GM23338 (cell line): ENCODE measurements around the gene RASIP1.

Source experiments
- CREB1 ChIP-seq: fragments of 250-450 bp; sonication (Bioruptor Pico); IDR thresholded peaks from 2 replicates; pipeline ENCODE4 v1.5.0; 2020; ENCODE audit warnings: low read depth, mild to moderate bottlenecking, moderate library complexity
- EZH2 ChIP-seq: fragments of 200-600 bp; sonication (generic); IDR thresholded peaks from one replicate; pipeline ENCODE4 v1.8.0; 2017; ENCODE audit warnings: antibody characterized with exemption, mild to moderate bottlenecking, low read depth; ENCODE audit not compliant: unreplicated experiment
- EZH2phosphoT487 ChIP-seq: fragments of 200-600 bp; sonication (generic); IDR thresholded peaks from one replicate; pipeline ENCODE4 v1.8.1; 2018; ENCODE audit warnings: antibody characterized with exemption; ENCODE audit not compliant: unreplicated experiment
- JUNB ChIP-seq: IDR thresholded peaks from one replicate; pipeline ENCODE4 v1.6.1; 2016; ENCODE audit warnings: antibody characterized with exemption; ENCODE audit not compliant: unreplicated experiment
- POLR2AphosphoS5 ChIP-seq: IDR thresholded peaks from 2 replicates; pipeline ENCODE4 v1.6.1; 2016; ENCODE audit warnings: antibody characterized with exemption, low read depth
- STAT1 ChIP-seq: IDR thresholded peaks from one replicate; pipeline ENCODE4 v1.6.1; 2016; ENCODE audit warnings: antibody characterized with exemption; ENCODE audit not compliant: unreplicated experiment
- ZNF331 ChIP-seq: fragments of 250-450 bp; sonication (Bioruptor Pico); IDR thresholded peaks from 2 replicates; pipeline ENCODE4 v1.5.0; 2020; ENCODE audit warnings: low read depth, mild to moderate bottlenecking, moderate library complexity
- TF ChIP-seq, protein P1 (sequence below): fragments of 250-450 bp; sonication (Bioruptor Pico); IDR thresholded peaks from 2 replicates; pipeline ENCODE4 v1.5.0; 2020; ENCODE audit warnings: mild to moderate bottlenecking, moderate library complexity
- TF ChIP-seq, protein P2 (sequence below), 2 experiments: fragments of 200-600 bp in 1 of 2; sonication (generic) in 1 of 2; conservative IDR thresholded peaks; 2 replicates each; pipeline versions ENCODE4 v1.5.1 to v1.6.1; 2016 to 2017; ENCODE audit warnings: antibody characterized with exemption in 2 of 2, low read depth in 2 of 2, mild to moderate bottlenecking in 2 of 2, moderate library complexity in 1 of 2
- TF ChIP-seq, protein P3 (sequence below): IDR thresholded peaks from one replicate; pipeline ENCODE4 v1.6.1; 2018; ENCODE audit warnings: antibody characterized with exemption; ENCODE audit not compliant: unreplicated experiment
- TF ChIP-seq, protein P4 (sequence below): IDR thresholded peaks from 2 replicates; pipeline ENCODE4 v1.6.1; 2016; ENCODE audit warnings: antibody characterized with exemption

DNA sequence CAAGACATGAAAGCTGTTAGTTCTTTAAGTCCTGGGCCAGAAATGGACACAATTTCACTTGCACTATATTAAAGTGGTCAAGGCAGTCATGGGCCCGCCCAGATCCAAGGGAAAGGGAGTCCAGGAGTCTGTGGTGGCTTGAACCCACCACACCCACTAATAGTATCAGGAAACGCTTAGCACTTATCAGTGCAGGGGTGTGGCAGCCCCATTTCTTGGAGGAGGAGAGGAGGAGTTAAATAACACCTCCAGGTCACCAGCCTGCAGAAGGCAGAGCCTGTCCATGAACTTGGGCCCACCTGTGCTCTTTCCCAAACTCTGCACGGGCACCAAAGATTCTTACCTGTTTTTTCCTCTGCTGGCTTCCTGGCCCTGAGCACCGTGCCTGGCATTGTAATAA is 62.2 kb downstream of the RASIP1 start:
- TF ChIP-seq EZH2 (no peak), POLR2AphosphoS5 (no peak), CREB1 (CRISPR knock-in tag) (no peak), JUNB (no peak), EZH2phosphoT487 (no peak), ZNF331 (CRISPR knock-in tag) (no peak), STAT1 (no peak)
- TF ChIP-seq, protein P1, sequence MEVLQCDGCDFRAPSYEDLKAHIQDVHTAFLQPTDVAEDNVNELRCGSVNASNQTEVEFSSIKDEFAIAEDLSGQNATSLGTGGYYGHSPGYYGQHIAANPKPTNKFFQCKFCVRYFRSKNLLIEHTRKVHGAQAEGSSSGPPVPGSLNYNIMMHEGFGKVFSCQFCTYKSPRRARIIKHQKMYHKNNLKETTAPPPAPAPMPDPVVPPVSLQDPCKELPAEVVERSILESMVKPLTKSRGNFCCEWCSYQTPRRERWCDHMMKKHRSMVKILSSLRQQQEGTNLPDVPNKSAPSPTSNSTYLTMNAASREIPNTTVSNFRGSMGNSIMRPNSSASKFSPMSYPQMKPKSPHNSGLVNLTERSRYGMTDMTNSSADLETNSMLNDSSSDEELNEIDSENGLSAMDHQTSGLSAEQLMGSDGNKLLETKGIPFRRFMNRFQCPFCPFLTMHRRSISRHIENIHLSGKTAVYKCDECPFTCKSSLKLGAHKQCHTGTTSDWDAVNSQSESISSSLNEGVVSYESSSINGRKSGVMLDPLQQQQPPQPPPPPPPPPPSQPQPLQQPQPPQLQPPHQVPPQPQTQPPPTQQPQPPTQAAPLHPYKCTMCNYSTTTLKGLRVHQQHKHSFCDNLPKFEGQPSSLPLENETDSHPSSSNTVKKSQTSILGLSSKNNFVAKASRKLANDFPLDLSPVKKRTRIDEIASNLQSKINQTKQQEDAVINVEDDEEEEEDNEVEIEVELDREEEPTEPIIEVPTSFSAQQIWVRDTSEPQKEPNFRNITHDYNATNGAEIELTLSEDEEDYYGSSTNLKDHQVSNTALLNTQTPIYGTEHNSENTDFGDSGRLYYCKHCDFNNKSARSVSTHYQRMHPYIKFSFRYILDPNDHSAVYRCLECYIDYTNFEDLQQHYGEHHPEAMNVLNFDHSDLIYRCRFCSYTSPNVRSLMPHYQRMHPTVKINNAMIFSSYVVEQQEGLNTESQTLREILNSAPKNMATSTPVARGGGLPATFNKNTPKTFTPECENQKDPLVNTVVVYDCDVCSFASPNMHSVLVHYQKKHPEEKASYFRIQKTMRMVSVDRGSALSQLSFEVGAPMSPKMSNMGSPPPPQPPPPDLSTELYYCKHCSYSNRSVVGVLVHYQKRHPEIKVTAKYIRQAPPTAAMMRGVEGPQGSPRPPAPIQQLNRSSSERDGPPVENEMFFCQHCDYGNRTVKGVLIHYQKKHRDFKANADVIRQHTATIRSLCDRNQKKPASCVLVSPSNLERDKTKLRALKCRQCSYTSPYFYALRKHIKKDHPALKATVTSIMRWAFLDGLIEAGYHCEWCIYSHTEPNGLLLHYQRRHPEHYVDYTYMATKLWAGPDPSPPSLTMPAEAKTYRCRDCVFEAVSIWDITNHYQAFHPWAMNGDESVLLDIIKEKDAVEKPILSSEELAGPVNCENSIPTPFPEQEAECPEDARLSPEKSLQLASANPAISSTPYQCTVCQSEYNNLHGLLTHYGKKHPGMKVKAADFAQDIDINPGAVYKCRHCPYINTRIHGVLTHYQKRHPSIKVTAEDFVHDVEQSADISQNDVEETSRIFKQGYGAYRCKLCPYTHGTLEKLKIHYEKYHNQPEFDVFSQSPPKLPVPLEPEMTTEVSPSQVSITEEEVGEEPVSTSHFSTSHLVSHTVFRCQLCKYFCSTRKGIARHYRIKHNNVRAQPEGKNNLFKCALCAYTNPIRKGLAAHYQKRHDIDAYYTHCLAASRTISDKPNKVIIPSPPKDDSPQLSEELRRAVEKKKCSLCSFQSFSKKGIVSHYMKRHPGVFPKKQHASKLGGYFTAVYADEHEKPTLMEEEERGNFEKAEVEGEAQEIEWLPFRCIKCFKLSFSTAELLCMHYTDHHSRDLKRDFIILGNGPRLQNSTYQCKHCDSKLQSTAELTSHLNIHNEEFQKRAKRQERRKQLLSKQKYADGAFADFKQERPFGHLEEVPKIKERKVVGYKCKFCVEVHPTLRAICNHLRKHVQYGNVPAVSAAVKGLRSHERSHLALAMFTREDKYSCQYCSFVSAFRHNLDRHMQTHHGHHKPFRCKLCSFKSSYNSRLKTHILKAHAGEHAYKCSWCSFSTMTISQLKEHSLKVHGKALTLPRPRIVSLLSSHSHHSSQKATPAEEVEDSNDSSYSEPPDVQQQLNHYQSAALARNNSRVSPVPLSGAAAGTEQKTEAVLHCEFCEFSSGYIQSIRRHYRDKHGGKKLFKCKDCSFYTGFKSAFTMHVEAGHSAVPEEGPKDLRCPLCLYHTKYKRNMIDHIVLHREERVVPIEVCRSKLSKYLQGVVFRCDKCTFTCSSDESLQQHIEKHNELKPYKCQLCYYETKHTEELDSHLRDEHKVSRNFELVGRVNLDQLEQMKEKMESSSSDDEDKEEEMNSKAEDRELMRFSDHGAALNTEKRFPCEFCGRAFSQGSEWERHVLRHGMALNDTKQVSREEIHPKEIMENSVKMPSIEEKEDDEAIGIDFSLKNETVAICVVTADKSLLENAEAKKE (CRISPR knock-in tag) = no peak
- TF ChIP-seq, protein P2, sequence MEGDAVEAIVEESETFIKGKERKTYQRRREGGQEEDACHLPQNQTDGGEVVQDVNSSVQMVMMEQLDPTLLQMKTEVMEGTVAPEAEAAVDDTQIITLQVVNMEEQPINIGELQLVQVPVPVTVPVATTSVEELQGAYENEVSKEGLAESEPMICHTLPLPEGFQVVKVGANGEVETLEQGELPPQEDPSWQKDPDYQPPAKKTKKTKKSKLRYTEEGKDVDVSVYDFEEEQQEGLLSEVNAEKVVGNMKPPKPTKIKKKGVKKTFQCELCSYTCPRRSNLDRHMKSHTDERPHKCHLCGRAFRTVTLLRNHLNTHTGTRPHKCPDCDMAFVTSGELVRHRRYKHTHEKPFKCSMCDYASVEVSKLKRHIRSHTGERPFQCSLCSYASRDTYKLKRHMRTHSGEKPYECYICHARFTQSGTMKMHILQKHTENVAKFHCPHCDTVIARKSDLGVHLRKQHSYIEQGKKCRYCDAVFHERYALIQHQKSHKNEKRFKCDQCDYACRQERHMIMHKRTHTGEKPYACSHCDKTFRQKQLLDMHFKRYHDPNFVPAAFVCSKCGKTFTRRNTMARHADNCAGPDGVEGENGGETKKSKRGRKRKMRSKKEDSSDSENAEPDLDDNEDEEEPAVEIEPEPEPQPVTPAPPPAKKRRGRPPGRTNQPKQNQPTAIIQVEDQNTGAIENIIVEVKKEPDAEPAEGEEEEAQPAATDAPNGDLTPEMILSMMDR (conservative IDR thresholded peaks at IDR 0.05; ENCODE audit: low read depth in 2 of 2) = no peak
- TF ChIP-seq, protein P3, sequence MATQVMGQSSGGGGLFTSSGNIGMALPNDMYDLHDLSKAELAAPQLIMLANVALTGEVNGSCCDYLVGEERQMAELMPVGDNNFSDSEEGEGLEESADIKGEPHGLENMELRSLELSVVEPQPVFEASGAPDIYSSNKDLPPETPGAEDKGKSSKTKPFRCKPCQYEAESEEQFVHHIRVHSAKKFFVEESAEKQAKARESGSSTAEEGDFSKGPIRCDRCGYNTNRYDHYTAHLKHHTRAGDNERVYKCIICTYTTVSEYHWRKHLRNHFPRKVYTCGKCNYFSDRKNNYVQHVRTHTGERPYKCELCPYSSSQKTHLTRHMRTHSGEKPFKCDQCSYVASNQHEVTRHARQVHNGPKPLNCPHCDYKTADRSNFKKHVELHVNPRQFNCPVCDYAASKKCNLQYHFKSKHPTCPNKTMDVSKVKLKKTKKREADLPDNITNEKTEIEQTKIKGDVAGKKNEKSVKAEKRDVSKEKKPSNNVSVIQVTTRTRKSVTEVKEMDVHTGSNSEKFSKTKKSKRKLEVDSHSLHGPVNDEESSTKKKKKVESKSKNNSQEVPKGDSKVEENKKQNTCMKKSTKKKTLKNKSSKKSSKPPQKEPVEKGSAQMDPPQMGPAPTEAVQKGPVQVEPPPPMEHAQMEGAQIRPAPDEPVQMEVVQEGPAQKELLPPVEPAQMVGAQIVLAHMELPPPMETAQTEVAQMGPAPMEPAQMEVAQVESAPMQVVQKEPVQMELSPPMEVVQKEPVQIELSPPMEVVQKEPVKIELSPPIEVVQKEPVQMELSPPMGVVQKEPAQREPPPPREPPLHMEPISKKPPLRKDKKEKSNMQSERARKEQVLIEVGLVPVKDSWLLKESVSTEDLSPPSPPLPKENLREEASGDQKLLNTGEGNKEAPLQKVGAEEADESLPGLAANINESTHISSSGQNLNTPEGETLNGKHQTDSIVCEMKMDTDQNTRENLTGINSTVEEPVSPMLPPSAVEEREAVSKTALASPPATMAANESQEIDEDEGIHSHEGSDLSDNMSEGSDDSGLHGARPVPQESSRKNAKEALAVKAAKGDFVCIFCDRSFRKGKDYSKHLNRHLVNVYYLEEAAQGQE = no peak
- TF ChIP-seq, protein P4, sequence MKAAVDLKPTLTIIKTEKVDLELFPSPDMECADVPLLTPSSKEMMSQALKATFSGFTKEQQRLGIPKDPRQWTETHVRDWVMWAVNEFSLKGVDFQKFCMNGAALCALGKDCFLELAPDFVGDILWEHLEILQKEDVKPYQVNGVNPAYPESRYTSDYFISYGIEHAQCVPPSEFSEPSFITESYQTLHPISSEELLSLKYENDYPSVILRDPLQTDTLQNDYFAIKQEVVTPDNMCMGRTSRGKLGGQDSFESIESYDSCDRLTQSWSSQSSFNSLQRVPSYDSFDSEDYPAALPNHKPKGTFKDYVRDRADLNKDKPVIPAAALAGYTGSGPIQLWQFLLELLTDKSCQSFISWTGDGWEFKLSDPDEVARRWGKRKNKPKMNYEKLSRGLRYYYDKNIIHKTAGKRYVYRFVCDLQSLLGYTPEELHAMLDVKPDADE = no peak
